OCI-LY7 (cell line): Measurements from ENCODE around the gene PAK1. TPM values are rescaled to one million over a fixed set of nuclear protein-coding genes. Genes with fewer than 3 reads are reported as not detected.

Source experiments
- BruUV-seq: library from RNA; stranded (reverse); fragments of 400-500 nt; replicated peaks from 2 replicates; lab custom pipeline; 2021; lab: Mats Ljungman, UMichigan
- CTCF ChIA-PET: fragments of 300-600 bp; sonication (Branson Sonifier 250); formaldehyde crosslinking; loops from one replicate; lab custom pipeline; 2022; ENCODE audit warnings: antibody characterized with exemption; ENCODE audit not compliant: unreplicated experiment; lab: Charles Lee
- POLR2A ChIA-PET: fragments of 300-600 bp; sonication (Branson Sonifier 250); formaldehyde crosslinking; loops from one replicate; lab custom pipeline; 2022; ENCODE audit warnings: antibody characterized with exemption; lab: Charles Lee
- DNase-seq: peaks from one replicate; pipeline ENCODE4 v3.0.0-alpha.2; 2015; ENCODE audit warnings: low spot score
- H2AFZ ChIP-seq: fragments of 200-600 bp; sonication (generic), shearing (Covaris generic); 2 replicates; pipeline ENCODE4 v1.6.1; 2014; ENCODE audit warnings: mild to moderate bottlenecking, antibody characterized with exemption, low read length, moderate library complexity
- H3K27ac ChIP-seq: fragments of 200-600 bp; sonication (generic); 2 replicates; pipeline ENCODE4 v1.5.1; 2014; ENCODE audit warnings: mixed run types, low read depth, mild to moderate bottlenecking, moderate library complexity, low read length, inconsistent platforms; ENCODE audit not compliant: poor library complexity, severe bottlenecking
- H3K36me3 ChIP-seq: fragments of 200-600 bp; sonication (generic); 2 replicates; pipeline ENCODE4 v1.6.1; 2014; ENCODE audit warnings: mild to moderate bottlenecking, antibody characterized with exemption, low read length, moderate library complexity, mixed read lengths; ENCODE audit not compliant: insufficient read depth
- H3K4me1 ChIP-seq: fragments of 200-600 bp; sonication (generic); 2 replicates; pipeline ENCODE4 v1.5.1; 2014; ENCODE audit warnings: mild to moderate bottlenecking, low read length; ENCODE audit not compliant: insufficient read depth, poor library complexity, severe bottlenecking
- H3K4me2 ChIP-seq: fragments of 200-600 bp; sonication (generic); 2 replicates; pipeline ENCODE4 v1.6.1; 2014; ENCODE audit warnings: mild to moderate bottlenecking, low read length
- H3K4me3 ChIP-seq: fragments of 200-600 bp; sonication (generic); 2 replicates; pipeline ENCODE4 v1.5.1; 2014; ENCODE audit warnings: mild to moderate bottlenecking, low read depth, low read length; ENCODE audit not compliant: poor library complexity, severe bottlenecking
- H3K79me2 ChIP-seq: fragments of 200-600 bp; sonication (generic); 2 replicates; pipeline ENCODE4 v1.6.1; 2016; ENCODE audit warnings: low read depth, mild to moderate bottlenecking, low read length, moderate library complexity, mixed read lengths; ENCODE audit not compliant: insufficient read depth
- H3K9me2 ChIP-seq: fragments of 200-600 bp; sonication (generic); 2 replicates; pipeline ENCODE4 v1.6.1; 2016; ENCODE audit warnings: mild to moderate bottlenecking, low read length, mixed read lengths; ENCODE audit not compliant: insufficient read depth
- H3K9me3 ChIP-seq: fragments of 200-600 bp; sonication (generic); 2 replicates; pipeline ENCODE4 v1.6.1; 2014; ENCODE audit warnings: mild to moderate bottlenecking, mixed run types, low read length, mixed read lengths
- H4K20me1 ChIP-seq: fragments of 200-600 bp; sonication (generic); 2 replicates; pipeline ENCODE4 v1.6.1; 2014; ENCODE audit warnings: mild to moderate bottlenecking, antibody characterized with exemption, low read length, moderate library complexity, mixed read lengths; ENCODE audit not compliant: insufficient read depth
- EZH2phosphoT487 ChIP-seq: fragments of 200-600 bp; sonication (generic); IDR thresholded peaks from 2 replicates; pipeline ENCODE4 v1.6.1; 2018; ENCODE audit warnings: low read depth, borderline replicate concordance, mild to moderate bottlenecking, mixed run types, antibody characterized with exemption, low read length, moderate library complexity, mixed read lengths
- intact Hi-C: fragments of 100-400 bp; cut with micrococcal nuclease; formaldehyde crosslinking; loops from one replicate; pipeline ENCODE4 v1.10.0; 2022; ENCODE audit not compliant: unreplicated experiment
- total RNA-seq, 2 experiments: library from RNA; depleted of rRNA in 1 of 2; stranded (reverse); fragments of >200 nt in 1 of 2; shearing (Covaris generic) in 1 of 2; gene quantifications; 2 replicates each; pipeline ENCODE4 v1.2.3, GENCODE V29; 2014 to 2022
- TF ChIP-seq, protein P1 (sequence below): fragments of 200-600 bp; sonication (generic); conservative IDR thresholded peaks from 2 replicates; pipeline ENCODE4 v1.5.1; 2014; ENCODE audit warnings: mild to moderate bottlenecking, antibody characterized with exemption, low read length, moderate library complexity, mixed read lengths

Gene PAK1
- total RNA-seq, 2 experiments from 2014 or later, result 1.0 to 3.4 TPM

DNA sequence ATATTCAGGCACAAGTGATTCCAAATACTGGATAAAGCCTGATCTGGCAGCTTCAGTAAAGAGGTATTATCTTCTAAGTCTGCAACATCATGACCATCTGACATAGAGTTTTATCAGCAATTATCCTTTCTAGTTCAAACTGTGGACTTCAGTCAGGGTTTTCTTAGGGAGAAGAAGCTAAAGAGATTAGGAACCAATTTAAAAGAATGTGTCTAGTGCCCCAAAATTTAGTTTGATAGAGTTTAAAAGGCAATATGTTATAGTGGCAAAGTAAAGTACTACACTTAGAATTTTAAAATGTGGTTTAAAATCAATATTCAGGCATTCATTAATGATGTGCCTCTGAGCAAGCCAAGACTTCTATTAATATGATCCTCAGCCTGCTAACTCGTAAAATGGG is 5.4 kb downstream of the PAK1 start:
- Histone ChIP-seq H3K9me3 (no peaks in the 10 kb centered on the region), H3K4me3 (no peak overlapping the region), H3K36me3 (no peaks in the 10 kb centered on the region), H3K9me2 (no peaks in the 10 kb centered on the region), H2AFZ (no peak overlapping the region), H3K4me2 (no peak overlapping the region), H3K4me1 (no peaks in the 10 kb centered on the region), H4K20me1 (no peaks in the 10 kb centered on the region), H3K79me2 (no peaks in the 10 kb centered on the region), H3K27ac (no peak overlapping the region)
- ChIA-PET POLR2A (interaction anchor here (1.1 kb wide), 1 partner anchor 12 kb away, joined by 3 read pairs; no protein-coding TSS in a partner anchor), CTCF (no interaction called here)
- TF ChIP-seq, protein P1, sequence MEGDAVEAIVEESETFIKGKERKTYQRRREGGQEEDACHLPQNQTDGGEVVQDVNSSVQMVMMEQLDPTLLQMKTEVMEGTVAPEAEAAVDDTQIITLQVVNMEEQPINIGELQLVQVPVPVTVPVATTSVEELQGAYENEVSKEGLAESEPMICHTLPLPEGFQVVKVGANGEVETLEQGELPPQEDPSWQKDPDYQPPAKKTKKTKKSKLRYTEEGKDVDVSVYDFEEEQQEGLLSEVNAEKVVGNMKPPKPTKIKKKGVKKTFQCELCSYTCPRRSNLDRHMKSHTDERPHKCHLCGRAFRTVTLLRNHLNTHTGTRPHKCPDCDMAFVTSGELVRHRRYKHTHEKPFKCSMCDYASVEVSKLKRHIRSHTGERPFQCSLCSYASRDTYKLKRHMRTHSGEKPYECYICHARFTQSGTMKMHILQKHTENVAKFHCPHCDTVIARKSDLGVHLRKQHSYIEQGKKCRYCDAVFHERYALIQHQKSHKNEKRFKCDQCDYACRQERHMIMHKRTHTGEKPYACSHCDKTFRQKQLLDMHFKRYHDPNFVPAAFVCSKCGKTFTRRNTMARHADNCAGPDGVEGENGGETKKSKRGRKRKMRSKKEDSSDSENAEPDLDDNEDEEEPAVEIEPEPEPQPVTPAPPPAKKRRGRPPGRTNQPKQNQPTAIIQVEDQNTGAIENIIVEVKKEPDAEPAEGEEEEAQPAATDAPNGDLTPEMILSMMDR, result no peak
- TF ChIP-seq EZH2phosphoT487, result no peak
- intact Hi-C loops, result no loop called here
- BruUV-seq, result no TSS peak
- DNase-seq, result no peak

DNA sequence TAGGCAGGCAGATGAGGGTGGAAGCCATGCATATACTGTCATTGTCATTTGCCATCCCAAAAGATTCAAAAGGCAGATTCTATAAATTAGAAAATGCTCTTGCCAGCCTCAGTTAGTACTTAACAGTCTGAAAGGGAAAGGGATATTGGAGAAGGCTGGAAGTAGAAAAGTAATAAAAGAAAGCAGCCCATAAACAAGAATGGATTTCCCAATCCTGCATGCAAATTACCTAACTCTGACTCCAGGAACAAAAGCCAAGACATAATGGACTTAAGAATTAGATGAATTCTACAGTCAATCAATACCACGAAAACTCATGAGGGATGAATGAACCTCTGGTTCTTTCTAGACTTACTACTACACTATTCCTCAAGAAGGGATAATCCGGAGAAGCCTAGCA is 5.9 kb downstream of the PAK1 start:
- H3K4me1 ChIP-seq, result no peaks in the 10 kb centered on the region
- H4K20me1 ChIP-seq, result no peaks in the 10 kb centered on the region
- no peak for DNase-seq
- ChIA-PET CTCF (no interaction called here), POLR2A (no interaction called here)
- TF ChIP-seq, protein P1, result no peak
- no peak for TF ChIP-seq EZH2phosphoT487
- H3K79me2 ChIP-seq, result no peaks in the 10 kb centered on the region
- no peaks in the 10 kb centered on the region for H3K9me2 ChIP-seq
- BruUV-seq, result no TSS peak
- no peak overlapping the region for H3K27ac ChIP-seq
- H3K4me2 ChIP-seq, result no peak overlapping the region
- H3K4me3 ChIP-seq, result no peak overlapping the region
- no peaks in the 10 kb centered on the region for H3K36me3 ChIP-seq
- H3K9me3 ChIP-seq, result no peaks in the 10 kb centered on the region
- H2AFZ ChIP-seq, result no peak overlapping the region
- intact Hi-C loops, result no loop called here

DNA sequence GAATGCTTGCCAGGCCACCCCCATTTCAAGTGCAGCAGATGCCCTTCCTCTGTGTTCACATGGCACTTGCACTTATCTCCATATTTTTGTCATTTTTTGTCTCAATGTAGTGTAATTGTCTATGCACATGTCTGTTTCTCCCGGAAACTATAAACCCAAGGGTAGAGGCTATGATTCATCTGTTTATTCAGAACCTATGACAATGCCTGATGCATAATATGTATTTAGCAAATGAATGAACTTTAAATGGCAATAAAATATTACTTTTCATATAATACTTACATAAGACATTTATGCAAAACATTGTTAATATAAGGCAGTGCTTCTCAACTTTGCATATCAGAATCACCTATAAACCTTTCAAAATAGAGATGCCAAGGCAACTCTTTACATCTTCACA is 6.7 kb downstream of the PAK1 start:
- no peak overlapping the region for H2AFZ ChIP-seq
- H3K9me2 ChIP-seq, result no peaks in the 10 kb centered on the region
- H3K4me1 ChIP-seq, result no peaks in the 10 kb centered on the region
- ChIA-PET POLR2A (interaction anchor here (1.6 kb wide), 1 partner anchor 10 kb away, joined by 3 read pairs; no protein-coding TSS in a partner anchor), CTCF (no interaction called here)
- no peak overlapping the region for H3K27ac ChIP-seq
- no peaks in the 10 kb centered on the region for H3K9me3 ChIP-seq
- no peak for TF ChIP-seq EZH2phosphoT487
- TF ChIP-seq, protein P1, result no peak
- H4K20me1 ChIP-seq, result no peaks in the 10 kb centered on the region
- no peaks in the 10 kb centered on the region for H3K36me3 ChIP-seq
- H3K79me2 ChIP-seq, result no peaks in the 10 kb centered on the region
- no peak overlapping the region for H3K4me2 ChIP-seq
- DNase-seq, result no peak
- no peak overlapping the region for H3K4me3 ChIP-seq
- no TSS peak for BruUV-seq
- intact Hi-C loops, result no loop called here
